ENCODE data around the gene SYNPR.

DNA sequence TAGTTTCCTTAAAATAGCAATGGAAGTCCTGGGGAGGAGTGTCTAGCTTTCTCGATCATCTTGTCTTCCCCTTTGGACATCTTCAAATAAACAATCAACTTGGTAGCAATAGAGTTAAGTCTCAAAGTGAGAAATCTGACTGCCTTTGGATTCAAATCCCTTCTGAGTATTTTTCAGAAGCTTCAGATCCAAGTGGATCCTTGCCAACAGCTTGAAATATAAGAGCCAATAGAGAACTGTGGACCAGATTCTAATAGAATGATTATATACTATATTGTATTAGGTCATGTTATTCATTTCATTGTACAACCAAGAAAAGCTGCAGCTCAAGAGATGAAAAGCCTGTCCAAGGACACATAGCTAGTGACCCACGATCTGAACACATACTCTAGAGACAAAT, 60.2 kb downstream of the SYNPR start:
- TF ChIP-seq POLR2A (IDR thresholded peaks at IDR 0.05) (no peak), POLR2AphosphoS5 (IDR thresholded peaks at IDR 0.05) (no peak)
- TF ChIP-seq, protein P1, sequence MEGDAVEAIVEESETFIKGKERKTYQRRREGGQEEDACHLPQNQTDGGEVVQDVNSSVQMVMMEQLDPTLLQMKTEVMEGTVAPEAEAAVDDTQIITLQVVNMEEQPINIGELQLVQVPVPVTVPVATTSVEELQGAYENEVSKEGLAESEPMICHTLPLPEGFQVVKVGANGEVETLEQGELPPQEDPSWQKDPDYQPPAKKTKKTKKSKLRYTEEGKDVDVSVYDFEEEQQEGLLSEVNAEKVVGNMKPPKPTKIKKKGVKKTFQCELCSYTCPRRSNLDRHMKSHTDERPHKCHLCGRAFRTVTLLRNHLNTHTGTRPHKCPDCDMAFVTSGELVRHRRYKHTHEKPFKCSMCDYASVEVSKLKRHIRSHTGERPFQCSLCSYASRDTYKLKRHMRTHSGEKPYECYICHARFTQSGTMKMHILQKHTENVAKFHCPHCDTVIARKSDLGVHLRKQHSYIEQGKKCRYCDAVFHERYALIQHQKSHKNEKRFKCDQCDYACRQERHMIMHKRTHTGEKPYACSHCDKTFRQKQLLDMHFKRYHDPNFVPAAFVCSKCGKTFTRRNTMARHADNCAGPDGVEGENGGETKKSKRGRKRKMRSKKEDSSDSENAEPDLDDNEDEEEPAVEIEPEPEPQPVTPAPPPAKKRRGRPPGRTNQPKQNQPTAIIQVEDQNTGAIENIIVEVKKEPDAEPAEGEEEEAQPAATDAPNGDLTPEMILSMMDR (IDR thresholded peaks at IDR 0.05): no peak

Data from suprapubic skin (tissue), 4 donors.